K562 (cell line): ENCODE data around the gene NAPA. TPM values are rescaled to one million over a fixed set of nuclear protein-coding genes. Genes with fewer than 3 reads are reported as not detected.

Source experiments
- ARNT ChIP-seq, 2 experiments: fragments of 450-650 bp; IDR thresholded peaks; 2 replicates each; pipeline ENCODE4 v1.6.1; 2016; ENCODE audit warnings: mild to moderate bottlenecking in 1 of 2
- ATF7 ChIP-seq: fragments of 450-650 bp; IDR thresholded peaks from 2 replicates; pipeline ENCODE4 v1.7.1; 2014; ENCODE audit warnings: mild to moderate bottlenecking, moderate library complexity
- EZH2 ChIP-seq: IDR thresholded peaks from 2 replicates; pipeline ENCODE4 v1.6.1; 2012; ENCODE audit warnings: low read depth, mild to moderate bottlenecking, inconsistent platforms, low read length, borderline replicate concordance
- HNRNPK ChIP-seq: fragments of 200-400 bp; formaldehyde crosslinking; IDR thresholded peaks from one replicate; pipeline ENCODE4 v1.6.1; 2018; ENCODE audit warnings: mild to moderate bottlenecking, low read depth, low read length; ENCODE audit not compliant: poor library complexity, severe bottlenecking
- HSF4 ChIP-seq: fragments of 250-450 bp; sonication (Bioruptor Pico); IDR thresholded peaks from 2 replicates; pipeline ENCODE4 v2.1.2; 2022; ENCODE audit warnings: mild to moderate bottlenecking, moderate library complexity, borderline replicate concordance
- MECOM ChIP-seq: fragments of 250-450 bp; sonication (Bioruptor Pico); IDR thresholded peaks from 2 replicates; pipeline ENCODE4 v1.8.0; 2022; ENCODE audit warnings: inconsistent platforms
- MIER1 ChIP-seq: fragments of 450-650 bp; IDR thresholded peaks from 2 replicates; pipeline ENCODE4 v1.6.1; 2016; ENCODE audit warnings: antibody characterized with exemption, mild to moderate bottlenecking, low read depth
- NFE2L1 ChIP-seq: fragments of 450-650 bp; IDR thresholded peaks from 2 replicates; pipeline ENCODE4 v1.6.1; 2016; ENCODE audit warnings: missing genetic modification characterization, low read depth, mild to moderate bottlenecking, missing compliant biosample characterization, moderate library complexity, borderline replicate concordance
- NFXL1 ChIP-seq: fragments of 450-650 bp; formaldehyde crosslinking; IDR thresholded peaks from 2 replicates; pipeline ENCODE4 v1.4.0; 2021; ENCODE audit warnings: mild to moderate bottlenecking
- OTX1 ChIP-seq: fragments of 450-650 bp; formaldehyde crosslinking; IDR thresholded peaks from 2 replicates; pipeline ENCODE4 v1.4.0; 2022; ENCODE audit warnings: mild to moderate bottlenecking
- PML ChIP-seq: IDR thresholded peaks from 2 replicates; pipeline ENCODE4 v1.6.1; 2012; ENCODE audit warnings: low read length, inconsistent platforms
- POLR2AphosphoS2 ChIP-seq: IDR thresholded peaks from 2 replicates; pipeline ENCODE4 v1.6.1; 2012; ENCODE audit warnings: low read length, improper control_type of control experiment
- PRMT5 ChIP-seq: sonication (generic); formaldehyde crosslinking; IDR thresholded peaks from 2 replicates; pipeline ENCODE4 v1.5.0; 2020; ENCODE audit warnings: missing genetic modification reagents
- STAG1 ChIP-seq: sonication (generic); formaldehyde crosslinking; IDR thresholded peaks from 2 replicates; pipeline ENCODE4 v1.5.0; 2020; ENCODE audit warnings: missing genetic modification reagents, borderline replicate concordance
- THRAP3 ChIP-seq: fragments of 450-650 bp; IDR thresholded peaks from 2 replicates; pipeline ENCODE4 v1.6.1; 2016; ENCODE audit warnings: mild to moderate bottlenecking, inconsistent platforms, borderline replicate concordance
- ZNF165 ChIP-seq: fragments of 250-450 bp; sonication (Bioruptor Pico); IDR thresholded peaks from 2 replicates; pipeline ENCODE4 v1.4.0; 2020; ENCODE audit warnings: borderline replicate concordance
- ZNF324 ChIP-seq: fragments of 250-450 bp; sonication (Bioruptor Pico); IDR thresholded peaks from 2 replicates; pipeline ENCODE4 v1.4.0; 2020; ENCODE audit warnings: mild to moderate bottlenecking
- ZNF76 ChIP-seq: fragments of 250-450 bp; sonication (Bioruptor Pico); IDR thresholded peaks from 2 replicates; pipeline ENCODE4 v1.4.0; 2020; ENCODE audit warnings: mild to moderate bottlenecking, moderate library complexity, borderline replicate concordance
- polyA plus RNA-seq, 8 experiments: library from polyadenylated mRNA; depleted of rRNA in 4 of 8; stranded (reverse) in 5 of 8; unstranded in 3 of 8; fragments of >200 nt; fragmentation: Nextera tagmentation in 2 of 8; fragmentation: Illumina TruSeq in 1 of 8; extraction: Ambion mirVana in 2 of 8; extraction: Trizol in 1 of 8; gene quantifications; 2 replicates each; pipeline versions ENCODE4 v1.2.1 to v1.2.3, GENCODE V29; 2011 to 2014; ENCODE audit warnings: inconsistent platforms in 1 of 8, missing spikeins in 1 of 8
- total RNA-seq, 7 experiments: library from RNA; depleted of rRNA in 6 of 7; stranded (reverse); fragments of >200 nt in 6 of 7; fragmentation: Illumina TruSeq in 2 of 7; extraction: Trizol in 2 of 7; gene quantifications; 2 replicates each; pipeline versions ENCODE4 v1.2.1 to v1.2.3, GENCODE V29; 2011 to 2021; ENCODE audit warnings: low replicate concordance in 1 of 7
- TF ChIP-seq, protein P1 (sequence below): fragments of 450-650 bp; IDR thresholded peaks from 2 replicates; pipeline ENCODE4 v1.7.0; 2016; ENCODE audit warnings: borderline replicate concordance
- TF ChIP-seq, protein P2 (sequence below): sonication (generic); formaldehyde crosslinking; IDR thresholded peaks from 2 replicates; pipeline ENCODE4 v1.8.0; 2022; ENCODE audit warnings: mild to moderate bottlenecking, missing genetic modification reagents
- TF ChIP-seq, protein P3 (sequence below): fragments of 450-650 bp; formaldehyde crosslinking; IDR thresholded peaks from 2 replicates; pipeline ENCODE4 v1.4.0; 2020; ENCODE audit warnings: mild to moderate bottlenecking, mixed read lengths
- TF ChIP-seq, protein P4 (sequence below): fragments of 450-650 bp; IDR thresholded peaks from 2 replicates; pipeline ENCODE4 v1.6.1; 2016; ENCODE audit warnings: antibody characterized with exemption

Gene NAPA
- total and polyA plus RNA-seq, 9 of the 15 experiments (the other 6 are each of a cell fraction or from before 2014, with no cell fraction given) = 5.4 to 98.6 (median 77.5) TPM

DNA sequence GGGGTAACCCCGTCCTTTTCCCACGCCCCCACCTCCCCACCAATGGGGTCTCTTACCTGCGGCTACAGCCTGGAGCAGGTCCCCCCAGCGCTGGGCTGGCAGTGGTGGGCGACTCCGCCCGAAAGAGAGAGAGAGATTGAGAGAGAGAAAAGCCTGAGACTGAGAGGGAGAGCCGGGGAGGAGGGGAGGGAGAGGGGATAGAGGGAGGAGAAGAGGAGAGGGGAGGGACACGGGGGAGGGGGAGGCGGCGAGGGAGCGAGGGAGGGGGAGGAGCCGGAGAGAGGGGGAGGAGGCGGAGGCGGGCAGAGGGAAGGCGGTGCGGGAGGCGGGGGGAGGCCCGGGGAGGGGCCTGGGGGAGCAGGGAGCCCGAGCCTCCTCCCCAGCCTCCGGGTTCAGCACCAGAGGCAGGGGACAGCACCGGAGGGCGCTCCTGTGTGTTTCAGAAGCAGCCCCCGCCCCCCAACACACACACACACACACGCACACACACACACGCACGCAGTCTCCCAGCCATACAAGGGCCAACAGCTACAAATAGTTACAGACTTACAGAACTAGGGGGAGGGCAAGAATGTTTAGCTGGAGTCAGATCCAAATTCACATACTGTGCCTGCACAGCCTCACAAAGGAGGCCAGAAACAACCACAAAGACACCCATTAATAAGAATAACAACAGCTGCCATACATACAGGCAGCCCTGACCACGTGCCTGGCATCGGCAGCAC lies 43.0 kb downstream of the NAPA start, which contains the start of gene SLC8A2 (continued):
- TF ChIP-seq, protein P1, sequence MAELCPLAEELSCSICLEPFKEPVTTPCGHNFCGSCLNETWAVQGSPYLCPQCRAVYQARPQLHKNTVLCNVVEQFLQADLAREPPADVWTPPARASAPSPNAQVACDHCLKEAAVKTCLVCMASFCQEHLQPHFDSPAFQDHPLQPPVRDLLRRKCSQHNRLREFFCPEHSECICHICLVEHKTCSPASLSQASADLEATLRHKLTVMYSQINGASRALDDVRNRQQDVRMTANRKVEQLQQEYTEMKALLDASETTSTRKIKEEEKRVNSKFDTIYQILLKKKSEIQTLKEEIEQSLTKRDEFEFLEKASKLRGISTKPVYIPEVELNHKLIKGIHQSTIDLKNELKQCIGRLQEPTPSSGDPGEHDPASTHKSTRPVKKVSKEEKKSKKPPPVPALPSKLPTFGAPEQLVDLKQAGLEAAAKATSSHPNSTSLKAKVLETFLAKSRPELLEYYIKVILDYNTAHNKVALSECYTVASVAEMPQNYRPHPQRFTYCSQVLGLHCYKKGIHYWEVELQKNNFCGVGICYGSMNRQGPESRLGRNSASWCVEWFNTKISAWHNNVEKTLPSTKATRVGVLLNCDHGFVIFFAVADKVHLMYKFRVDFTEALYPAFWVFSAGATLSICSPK = no peak
- no peak for TF ChIP-seq OTX1 (CRISPR knock-in tag)
- TF ChIP-seq NFXL1 (CRISPR knock-in tag) = no peak
- TF ChIP-seq PML = no peak
- no peak for TF ChIP-seq EZH2
- TF ChIP-seq HNRNPK = no peak
- no peak for TF ChIP-seq ZNF165
- TF ChIP-seq HSF4 (CRISPR knock-in tag) = no peak
- TF ChIP-seq POLR2AphosphoS2 = no peak
- TF ChIP-seq ZNF324 (CRISPR knock-in tag) = no peak
- TF ChIP-seq STAG1 (CRISPR knock-in tag) = no peak
- no peak for TF ChIP-seq THRAP3
- TF ChIP-seq, protein P2, sequence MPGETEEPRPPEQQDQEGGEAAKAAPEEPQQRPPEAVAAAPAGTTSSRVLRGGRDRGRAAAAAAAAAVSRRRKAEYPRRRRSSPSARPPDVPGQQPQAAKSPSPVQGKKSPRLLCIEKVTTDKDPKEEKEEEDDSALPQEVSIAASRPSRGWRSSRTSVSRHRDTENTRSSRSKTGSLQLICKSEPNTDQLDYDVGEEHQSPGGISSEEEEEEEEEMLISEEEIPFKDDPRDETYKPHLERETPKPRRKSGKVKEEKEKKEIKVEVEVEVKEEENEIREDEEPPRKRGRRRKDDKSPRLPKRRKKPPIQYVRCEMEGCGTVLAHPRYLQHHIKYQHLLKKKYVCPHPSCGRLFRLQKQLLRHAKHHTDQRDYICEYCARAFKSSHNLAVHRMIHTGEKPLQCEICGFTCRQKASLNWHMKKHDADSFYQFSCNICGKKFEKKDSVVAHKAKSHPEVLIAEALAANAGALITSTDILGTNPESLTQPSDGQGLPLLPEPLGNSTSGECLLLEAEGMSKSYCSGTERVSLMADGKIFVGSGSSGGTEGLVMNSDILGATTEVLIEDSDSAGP (CRISPR knock-in tag) = no peak
- peak; percentile 87; the same call in 1 of the 2 replicates for TF ChIP-seq PRMT5
- TF ChIP-seq, protein P3, sequence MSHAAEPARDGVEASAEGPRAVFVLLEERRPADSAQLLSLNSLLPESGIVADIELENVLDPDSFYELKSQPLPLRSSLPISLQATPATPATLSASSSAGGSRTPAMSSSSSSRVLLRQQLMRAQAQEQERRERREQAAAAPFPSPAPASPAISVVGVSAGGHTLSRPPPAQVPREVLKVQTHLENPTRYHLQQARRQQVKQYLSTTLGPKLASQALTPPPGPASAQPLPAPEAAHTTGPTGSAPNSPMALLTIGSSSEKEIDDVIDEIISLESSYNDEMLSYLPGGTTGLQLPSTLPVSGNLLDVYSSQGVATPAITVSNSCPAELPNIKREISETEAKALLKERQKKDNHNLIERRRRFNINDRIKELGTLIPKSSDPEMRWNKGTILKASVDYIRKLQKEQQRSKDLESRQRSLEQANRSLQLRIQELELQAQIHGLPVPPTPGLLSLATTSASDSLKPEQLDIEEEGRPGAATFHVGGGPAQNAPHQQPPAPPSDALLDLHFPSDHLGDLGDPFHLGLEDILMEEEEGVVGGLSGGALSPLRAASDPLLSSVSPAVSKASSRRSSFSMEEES (CRISPR knock-in tag) = no peak
- TF ChIP-seq MIER1 = peak; percentile 98
- TF ChIP-seq, protein P4, sequence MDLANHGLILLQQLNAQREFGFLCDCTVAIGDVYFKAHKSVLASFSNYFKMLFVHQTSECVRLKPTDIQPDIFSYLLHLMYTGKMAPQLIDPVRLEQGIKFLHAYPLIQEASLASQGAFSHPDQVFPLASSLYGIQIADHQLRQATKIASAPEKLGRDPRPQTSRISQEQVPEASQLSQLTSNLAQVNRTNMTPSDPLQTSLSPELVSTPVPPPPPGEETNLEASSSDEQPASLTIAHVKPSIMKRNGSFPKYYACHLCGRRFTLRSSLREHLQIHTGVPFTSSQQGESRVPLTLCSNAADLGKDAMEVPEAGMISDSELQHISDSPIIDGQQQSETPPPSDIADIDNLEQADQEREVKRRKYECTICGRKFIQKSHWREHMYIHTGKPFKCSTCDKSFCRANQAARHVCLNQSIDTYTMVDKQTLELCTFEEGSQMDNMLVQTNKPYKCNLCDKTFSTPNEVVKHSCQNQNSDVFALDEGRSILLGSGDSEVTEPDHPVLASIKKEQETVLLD = 0 out of 2 replicates have a peak, but pooled peaks have one; percentile 29
- no peak for TF ChIP-seq ZNF76
- no peak for TF ChIP-seq MECOM
- TF ChIP-seq NFE2L1 (tag) = no peak
- TF ChIP-seq ATF7 = no peak
- 0 out of 4 replicates have a peak, but pooled peaks of 1 of the 2 experiments have one; percentile 64 for TF ChIP-seq ARNT (IDR thresholded peaks at IDR 0.05)
